Activated CD4-positive, alpha-beta T cell treated with anti-CD3 and anti-CD28 coated beads, Interleukin-2, amount 10 ng/mL, durations not matched to agents 24 days and 14 days (primary cell): ENCODE results near the gene KRTAP10-4. TPM values are rescaled to one million over a fixed set of nuclear protein-coding genes. Genes with fewer than 3 reads are reported as not detected.
"Not testable (repeated sequence)": the region's sequence is repeated elsewhere in the genome, so short reads cannot be mapped to it uniquely, and the experiment has no call there.

Source experiments
- DNase-seq: peaks from one replicate; pipeline ENCODE4 v3.0.0; 2022
- H3K27ac Mint-ChIP-seq: one replicate; pipeline ENCODE4 v1.8.0; 2022; ENCODE audit warnings: mild to moderate bottlenecking, mixed read lengths
- H3K27me3 Mint-ChIP-seq: one replicate; pipeline ENCODE4 v1.8.0; 2022; ENCODE audit warnings: mixed read lengths
- H3K36me3 Mint-ChIP-seq: one replicate; pipeline ENCODE4 v1.8.0; 2022; ENCODE audit warnings: low read depth, mild to moderate bottlenecking, mixed read lengths
- H3K4me1 Mint-ChIP-seq: one replicate; pipeline ENCODE4 v1.8.0; 2021; ENCODE audit warnings: mixed read lengths
- H3K4me3 Mint-ChIP-seq: one replicate; pipeline ENCODE4 v1.8.0; 2022; ENCODE audit warnings: mild to moderate bottlenecking, moderate library complexity, mixed read lengths
- H3K9me3 Mint-ChIP-seq: one replicate; pipeline ENCODE4 v1.8.0; 2021; ENCODE audit warnings: mixed read lengths
- intact Hi-C: fragments of 100-400 bp; cut with micrococcal nuclease; formaldehyde crosslinking; loops from one replicate; pipeline ENCODE4 v1.15.1; 2023
- total RNA-seq: library from RNA; stranded (reverse); gene quantifications from 2 replicates; pipeline ENCODE4 v1.2.3, GENCODE V29; 2022

KRTAP10-4 gene
- total RNA-seq, 1 donor from 2014 or later, result not detected

DNA sequence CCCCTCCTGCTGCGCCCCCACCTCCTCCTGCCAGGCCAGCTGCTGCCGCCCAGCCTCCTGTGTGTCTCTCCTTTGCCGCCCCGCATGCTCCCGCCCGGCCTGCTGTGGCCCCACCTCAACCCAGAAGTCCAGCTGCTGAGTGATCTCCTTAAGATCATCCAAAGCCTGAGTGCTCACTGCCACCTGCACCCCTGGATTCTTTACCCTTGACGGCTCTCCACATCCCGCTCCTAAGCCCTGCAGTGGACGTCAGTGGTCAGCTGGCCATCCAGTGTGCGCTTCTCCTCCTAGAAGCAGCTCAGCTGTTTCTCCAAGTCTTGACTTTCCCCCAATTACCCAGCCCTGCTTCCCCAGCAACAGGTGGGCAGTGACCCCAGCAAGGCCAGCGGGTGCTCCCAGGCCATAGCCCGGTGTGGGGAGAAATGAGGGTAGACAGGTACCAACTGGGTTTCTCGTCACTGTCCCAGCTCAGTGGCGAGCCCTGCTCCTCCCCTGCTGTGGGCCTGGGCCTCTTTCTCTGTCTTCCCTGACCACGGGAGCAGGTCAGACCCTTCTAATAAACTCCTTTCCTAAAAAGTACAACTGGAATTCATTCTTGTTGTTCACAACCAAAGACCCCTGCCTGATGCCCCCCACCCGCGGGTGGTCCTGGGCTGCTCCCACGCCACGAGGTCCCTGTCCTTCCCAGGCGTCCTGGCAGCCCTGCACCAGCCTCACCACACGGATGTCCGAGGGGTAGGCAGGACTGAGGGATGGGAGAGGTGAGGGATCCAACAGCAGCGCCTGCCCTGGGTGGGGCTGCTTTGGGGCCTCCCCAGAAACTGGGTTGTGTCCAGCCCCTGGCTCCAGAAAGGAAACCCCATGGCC, 28.3 kb downstream of the KRTAP10-4 start:
- Mint-ChIP-seq H3K27me3 (peaks cover 25% of the 10 kb centered on the region), H3K27ac (peak overlapping the region; percentile 20), H3K4me1 (no peaks in the 10 kb centered on the region), H3K4me3 (no peak overlapping the region), H3K36me3 (no peaks in the 10 kb centered on the region), H3K9me3 (peaks cover 4% of the 10 kb centered on the region)
- no peak for DNase-seq
- intact Hi-C loops, result no loop called here

- H3K27ac Mint-ChIP-seq, result no peak overlapping the region
- intact Hi-C loops, result no loop called here
These were observed 28.9 kb downstream of the KRTAP10-4 start for GRCh38 chr21:44602463-44602850.

DNA sequence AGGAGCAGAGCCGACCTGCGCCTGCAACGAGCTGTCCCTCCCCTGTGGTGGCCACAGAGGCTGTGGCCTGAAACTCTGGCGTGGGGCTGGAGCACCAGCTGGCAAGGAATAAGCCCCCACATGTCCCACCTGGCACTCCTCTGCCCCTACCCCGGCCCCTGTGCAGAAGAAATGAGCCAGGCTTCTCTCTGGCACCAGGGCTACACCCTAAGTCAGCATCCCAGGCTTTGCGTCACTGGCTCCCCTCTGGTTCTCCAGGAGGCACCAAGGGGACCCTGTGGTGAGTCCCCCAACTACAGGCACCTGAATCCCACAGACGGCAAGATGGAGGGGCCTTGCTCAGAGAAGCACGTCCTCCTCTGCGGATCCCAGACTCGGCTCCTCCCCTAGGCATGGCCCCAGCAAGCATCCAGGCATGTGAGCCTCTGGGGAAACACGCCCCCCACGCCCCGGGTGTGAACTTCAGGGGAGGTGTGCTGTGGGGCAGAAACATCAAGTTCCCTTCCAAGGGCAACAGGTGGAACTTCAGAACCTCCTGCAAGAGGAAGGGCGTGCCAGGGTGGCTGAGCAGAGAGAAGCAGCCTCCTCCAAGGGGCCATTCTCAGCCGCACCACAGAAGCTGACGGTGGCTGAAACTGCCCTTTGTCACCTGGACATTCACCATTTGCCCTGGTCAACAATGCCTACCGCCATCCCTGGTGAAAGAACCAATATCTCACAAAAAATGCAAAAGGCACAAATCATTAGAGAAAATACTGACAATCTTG, 29.8 kb downstream of the KRTAP10-4 start:
- H3K27me3 Mint-ChIP-seq, result peaks cover 25% of the 10 kb centered on the region
- no peak overlapping the region for H3K27ac Mint-ChIP-seq
- no peaks in the 10 kb centered on the region for H3K4me1 Mint-ChIP-seq
- intact Hi-C loops, result no loop called here
- H3K36me3 Mint-ChIP-seq, result no peaks in the 10 kb centered on the region
- no peak overlapping the region for H3K4me3 Mint-ChIP-seq
- H3K9me3 Mint-ChIP-seq, result peaks cover 4% of the 10 kb centered on the region
- DNase-seq, result no peak

More at GRCh38 chr21:44602463-44602850, 28.9 kb downstream of the KRTAP10-4 start:
- Mint-ChIP-seq H3K4me1 (no peaks in the 10 kb centered on the region), H3K27me3 (peaks cover 25% of the 10 kb centered on the region), H3K9me3 (peaks cover 4% of the 10 kb centered on the region), H3K36me3 (no peaks in the 10 kb centered on the region), H3K4me3 (no peak overlapping the region)
- DNase-seq, result no peak

GRCh38 chr21:44603911-44604310, 30.4 kb downstream of the KRTAP10-4 start:
- Mint-ChIP-seq H3K4me3 (no peak overlapping the region), H3K27ac (no peak overlapping the region)

GRCh38 chr21:44606495-44606894, 33.0 kb downstream of the KRTAP10-4 start:
- DNase-seq, result no peak
- peaks cover 26% of the 10 kb centered on the region for H3K27me3 Mint-ChIP-seq
- H3K27ac Mint-ChIP-seq, result no peak overlapping the region
- intact Hi-C loops, result no loop called here
- peaks cover 28% of the 10 kb centered on the region for H3K9me3 Mint-ChIP-seq
- no peaks in the 10 kb centered on the region for H3K36me3 Mint-ChIP-seq
- no peak overlapping the region for H3K4me3 Mint-ChIP-seq
- no peaks in the 10 kb centered on the region for H3K4me1 Mint-ChIP-seq

More at GRCh38 chr21:44603911-44604310, 30.4 kb downstream of the KRTAP10-4 start:
- intact Hi-C loops, result no loop called here
- peaks cover 6% of the 10 kb centered on the region for H3K9me3 Mint-ChIP-seq
- no peaks in the 10 kb centered on the region for H3K36me3 Mint-ChIP-seq
- peaks cover 26% of the 10 kb centered on the region for H3K27me3 Mint-ChIP-seq
- H3K4me1 Mint-ChIP-seq, result no peaks in the 10 kb centered on the region
- DNase-seq, result no peak

DNA sequence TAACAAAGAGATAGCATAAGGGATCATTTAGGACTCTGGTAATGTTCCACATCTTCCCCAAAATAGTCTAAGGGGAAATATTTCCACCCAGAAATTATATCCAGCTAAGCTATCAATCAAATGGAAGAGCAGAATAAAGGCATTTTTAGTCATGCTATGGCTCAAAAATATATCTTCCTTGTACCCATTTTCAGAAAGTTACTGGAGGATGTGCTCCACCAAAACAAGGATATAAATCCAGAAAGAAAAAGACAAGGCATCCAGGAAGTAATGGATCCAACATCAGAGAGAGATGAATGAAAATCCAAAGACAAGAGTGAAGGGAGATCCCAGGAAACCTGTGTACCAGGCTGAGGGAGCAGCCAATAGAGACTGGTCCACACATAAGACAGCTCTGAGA, 35.7 kb downstream of the KRTAP10-4 start:
- no peak for DNase-seq
- H3K4me3 Mint-ChIP-seq, result no peak overlapping the region
- peaks cover 22% of the 10 kb centered on the region for H3K27me3 Mint-ChIP-seq
- H3K27ac Mint-ChIP-seq, result no peak overlapping the region
- peaks cover 2% of the 10 kb centered on the region for H3K36me3 Mint-ChIP-seq
- no peaks in the 10 kb centered on the region for H3K4me1 Mint-ChIP-seq
- intact Hi-C loops, result no loop called here
- H3K9me3 Mint-ChIP-seq, result peaks cover 29% of the 10 kb centered on the region

DNA sequence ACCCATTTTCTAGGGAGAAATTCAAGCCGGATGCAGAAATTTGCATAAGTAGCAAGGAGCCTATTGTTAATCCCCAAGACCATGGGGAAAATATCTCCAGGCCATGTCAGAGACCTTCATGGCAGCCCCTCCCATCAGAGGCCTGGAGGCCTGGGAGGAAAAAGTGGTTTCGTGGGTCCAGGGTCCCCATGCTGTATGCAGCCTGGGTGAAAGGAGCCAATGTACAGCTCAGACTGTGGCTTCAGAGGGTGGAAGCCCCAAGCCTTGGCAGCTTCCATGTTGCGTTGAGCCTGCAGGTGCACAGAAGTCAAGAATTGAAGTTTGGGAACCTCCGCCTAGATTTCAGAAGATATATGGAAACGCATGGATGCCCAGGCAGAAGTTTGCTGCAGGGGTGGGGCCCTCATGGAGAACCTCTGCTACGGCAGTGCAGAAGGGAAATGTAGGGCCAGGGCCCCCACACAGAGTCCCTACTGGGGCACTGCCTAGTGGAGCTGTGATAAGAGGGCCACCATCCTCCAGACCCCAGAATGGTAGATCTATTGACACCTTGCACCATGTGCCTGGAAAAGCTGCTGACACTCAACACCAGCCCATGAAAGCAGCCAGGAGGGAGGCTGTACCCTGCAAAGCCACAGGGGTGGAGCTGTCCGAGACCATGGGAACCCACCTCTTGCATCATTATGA, 36.8 kb downstream of the KRTAP10-4 start:
- intact Hi-C loops, H3K4me1 Mint-ChIP-seq, DNase-seq, H3K4me3 Mint-ChIP-seq, H3K27ac Mint-ChIP-seq, H3K36me3 Mint-ChIP-seq: not testable (repeated sequence)
- Mint-ChIP-seq H3K9me3 (peaks cover 29% of the 10 kb centered on the region), H3K27me3 (peaks cover 13% of the 10 kb centered on the region)

DNA sequence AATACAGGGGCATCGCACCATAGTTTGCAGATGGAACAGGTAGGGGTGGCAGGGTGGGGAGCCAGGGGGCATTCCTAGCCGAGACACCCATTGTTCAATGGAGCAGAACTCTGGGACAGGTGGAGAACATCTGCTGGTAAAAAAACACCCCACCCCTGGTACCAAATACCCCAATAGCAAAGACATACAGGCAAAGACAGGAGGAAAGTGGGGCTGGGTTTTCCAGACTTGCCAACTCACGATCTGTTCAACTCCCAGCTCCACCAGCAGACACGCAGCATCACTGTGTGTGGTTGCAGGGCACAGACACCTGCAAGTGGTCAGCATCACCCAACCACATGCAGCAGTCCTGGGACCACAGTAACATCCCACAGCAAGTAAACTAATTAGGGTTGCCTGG, 38.0 kb downstream of the KRTAP10-4 start:
- Mint-ChIP-seq H3K9me3 (peaks cover 25% of the 10 kb centered on the region), H3K27me3 (peaks cover 5% of the 10 kb centered on the region), H3K4me1 (no peaks in the 10 kb centered on the region), H3K4me3 (no peak overlapping the region), H3K27ac (no peak overlapping the region), H3K36me3 (peaks cover 2% of the 10 kb centered on the region)
- DNase-seq, result no peak
- intact Hi-C loops, result no loop called here

DNA sequence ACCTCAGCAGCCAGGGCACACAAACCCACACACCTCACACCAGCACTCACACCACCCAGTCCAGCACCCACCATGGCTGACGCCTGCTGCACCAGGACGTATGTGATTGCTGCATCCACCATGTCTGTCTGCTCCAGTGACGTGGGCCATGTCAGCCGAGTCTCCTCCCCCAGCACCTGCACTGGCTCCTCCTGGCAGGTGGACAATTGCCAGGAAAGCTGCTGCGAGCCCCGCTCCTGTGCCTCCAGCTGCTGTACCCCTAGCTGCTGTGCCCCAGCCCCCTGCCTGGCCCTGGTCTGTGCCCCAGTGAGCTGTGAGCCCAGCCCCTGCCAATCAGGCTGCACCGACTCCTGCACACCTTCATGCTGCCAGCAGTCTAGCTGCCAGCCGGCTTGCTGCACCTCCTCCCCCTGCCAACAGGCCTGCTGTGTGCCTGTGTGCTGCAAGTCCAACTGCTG, 38.5 kb downstream of the KRTAP10-4 start, which contains the start of gene KRTAP10-8:
Gene KRTAP10-8, plus strand, starts transcription at position 51 of the 458 bp plus-strand sequence. Its CDS starts 22 bp downstream, at position 73.
- no peaks in the 10 kb centered on the region for H3K4me1 Mint-ChIP-seq
- H3K27ac Mint-ChIP-seq, result no peak within 1 kb of the TSS
- peaks cover 25% of the 10 kb centered on the region for H3K9me3 Mint-ChIP-seq
- peaks cover 4% of the 10 kb centered on the region for H3K27me3 Mint-ChIP-seq
- no peak within 1 kb of the TSS for H3K4me3 Mint-ChIP-seq
- DNase-seq, result no peak
- peaks cover 2% of the 10 kb centered on the region for H3K36me3 Mint-ChIP-seq
- intact Hi-C loops, result no loop called here

DNA sequence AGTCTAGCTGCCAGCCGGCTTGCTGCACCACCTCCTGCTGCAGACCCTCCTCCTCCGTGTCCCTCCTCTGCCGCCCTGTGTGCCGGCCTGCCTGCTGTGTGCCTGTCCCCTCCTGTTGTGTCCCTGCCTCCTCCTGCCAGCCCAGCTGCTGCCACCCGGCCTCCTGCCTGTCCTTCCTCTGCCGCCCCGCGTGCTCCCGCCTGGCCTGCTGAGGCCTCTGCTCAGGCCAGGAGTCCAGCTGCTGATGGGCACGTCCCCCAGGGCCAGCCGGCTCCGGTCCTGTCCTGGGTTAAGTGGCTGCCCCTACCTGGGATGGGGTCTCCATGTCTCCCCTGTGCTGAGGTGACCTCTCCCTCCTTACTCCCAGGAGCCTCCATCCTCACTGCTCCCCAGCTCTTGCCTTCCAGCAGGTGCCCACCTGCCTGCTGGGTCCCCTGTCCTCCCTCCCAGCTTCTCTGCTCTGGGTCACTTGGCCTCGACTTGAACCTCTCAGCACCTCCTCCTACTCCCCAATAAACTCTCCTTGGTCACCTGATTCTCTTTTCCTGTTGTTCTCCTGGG, 39.2 kb downstream of the KRTAP10-4 start:
- H3K27ac Mint-ChIP-seq, result no peak overlapping the region
- intact Hi-C loops, result no loop called here
- no peak for DNase-seq

GRCh38 chr21:44613386-44614155, 40.0 kb downstream of the KRTAP10-4 start:
- Mint-ChIP-seq H3K27ac (no peak overlapping the region), H3K4me3 (no peak overlapping the region), H3K9me3 (peaks cover 26% of the 10 kb centered on the region), H3K27me3 (no peaks in the 10 kb centered on the region), H3K36me3 (peaks cover 4% of the 10 kb centered on the region), H3K4me1 (peaks cover 5% of the 10 kb centered on the region)
- intact Hi-C loops, result no loop called here
- DNase-seq, result no peak

More for the DNA sequence above, 39.2 kb downstream of the KRTAP10-4 start:
- Mint-ChIP-seq H3K4me3 (no peak overlapping the region), H3K9me3 (peaks cover 25% of the 10 kb centered on the region), H3K27me3 (peaks cover 2% of the 10 kb centered on the region), H3K4me1 (no peaks in the 10 kb centered on the region), H3K36me3 (peaks cover 2% of the 10 kb centered on the region)

GRCh38 chr21:44614161-44614631, 40.7 kb downstream of the KRTAP10-4 start:
- intact Hi-C loops, result no loop called here
- Mint-ChIP-seq H3K27me3 (no peaks in the 10 kb centered on the region), H3K9me3 (peaks cover 27% of the 10 kb centered on the region), H3K27ac (no peak overlapping the region), H3K36me3 (peaks cover 8% of the 10 kb centered on the region), H3K4me3 (no peak overlapping the region), H3K4me1 (peaks cover 12% of the 10 kb centered on the region)
- no peak for DNase-seq

DNA sequence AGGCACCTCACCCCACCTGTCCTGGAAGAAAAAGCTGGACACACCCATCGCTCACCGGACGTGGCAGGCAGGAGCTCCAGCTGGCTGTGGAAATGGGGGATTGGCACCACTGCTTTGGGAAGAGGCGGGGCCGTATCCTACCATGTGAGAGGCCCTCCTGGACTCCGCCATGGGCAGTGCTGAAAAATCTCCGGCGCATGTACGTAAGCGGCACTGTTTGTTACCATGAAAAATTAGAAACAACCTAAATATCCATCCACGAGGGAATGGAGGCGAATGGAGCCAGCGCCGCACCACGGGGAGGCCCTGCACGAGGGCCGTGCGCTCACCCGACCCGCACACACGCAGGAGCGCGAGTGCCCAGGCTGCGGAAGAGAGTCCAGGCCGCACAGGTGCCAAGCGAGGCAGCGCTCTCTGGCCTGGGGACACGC, 41.4 kb downstream of the KRTAP10-4 start:
- Mint-ChIP-seq H3K36me3 (peaks cover 15% of the 10 kb centered on the region), H3K27me3 (no peaks in the 10 kb centered on the region), H3K27ac (no peak overlapping the region), H3K4me1 (peaks cover 17% of the 10 kb centered on the region), H3K9me3 (peaks cover 26% of the 10 kb centered on the region), H3K4me3 (no peak overlapping the region)
- no peak for DNase-seq
- intact Hi-C loops, result no loop called here
